Upper lobe of left lung (tissue), 6 donors: ENCODE data around the gene PCBP3. TPM values are rescaled to one million over a fixed set of nuclear protein-coding genes. Genes with fewer than 3 reads are reported as not detected.

Experiments
- ATAC-seq, 2 donors: fragments of 200-7000 bp; cut with Tn5 transposase; one replicate each; pipeline ENCODE4 v1.9.1; 2022; ENCODE audit warnings: mild to moderate bottlenecking in 2 of 2, moderate library complexity in 2 of 2; ENCODE audit not compliant: low FRiP score in 2 of 2
- DNase-seq, 2 donors: peaks; one replicate each; pipeline ENCODE4 v3.0.0-alpha.2; 2019 to 2020
- H3K27ac ChIP-seq, 4 donors: fragments of 200-600 bp; sonication (generic); one replicate each; pipeline ENCODE4 v1.5.1; 2016 to 2019
- H3K27me3 ChIP-seq, 4 donors: fragments of 200-600 bp; sonication (generic); one replicate each; pipeline ENCODE4 v1.5.1; 2017 to 2019
- H3K36me3 ChIP-seq, 4 donors: fragments of 200-600 bp; sonication (generic); one replicate each; pipeline ENCODE4 v1.5.1; 2016 to 2019
- H3K4me1 ChIP-seq, 4 donors: fragments of 200-600 bp; sonication (generic); one replicate each; pipeline ENCODE4 v1.5.1; 2018 to 2019
- H3K4me3 ChIP-seq, 4 donors: fragments of 200-600 bp; sonication (generic); one replicate each; pipeline ENCODE4 v1.5.1; 2017 to 2019; ENCODE audit warnings: mild to moderate bottlenecking in 2 of 4, moderate library complexity in 1 of 4
- H3K9me3 ChIP-seq, 4 donors: fragments of 200-600 bp; sonication (generic); one replicate each; pipeline ENCODE4 v1.5.1; 2018 to 2019
- EP300 ChIP-seq, 4 donors: sonication (generic); formaldehyde crosslinking; IDR thresholded peaks; one replicate each; pipeline ENCODE4 v1.5.1; 2017; ENCODE audit warnings: antibody characterized with exemption in 4 of 4, control low read depth in 2 of 4
- POLR2A ChIP-seq, 4 donors: fragments of 450-650 bp; IDR thresholded peaks; one replicate each; pipeline ENCODE4 v1.5.1; 2016 to 2017; ENCODE audit warnings: antibody characterized with exemption in 4 of 4, mild to moderate bottlenecking in 2 of 4
- POLR2AphosphoS5 ChIP-seq, 2 donors: sonication (generic); formaldehyde crosslinking; IDR thresholded peaks; one replicate each; pipeline ENCODE4 v1.5.1; 2017; ENCODE audit warnings: antibody characterized with exemption in 2 of 2
- WGBS, 2 donors: methylation state at CpG; one replicate each; pipeline ENCODE4 v1.1.5; 2017 to 2018; 5-methylcytosine and 5-hydroxymethylcytosine counted together
- total RNA-seq, 6 donors: library from RNA; depleted of rRNA in 4 of 6; stranded (reverse); fragments of >200 nt in 4 of 6; gene quantifications; one replicate each; pipeline versions ENCODE4 v1.1.0 to v1.2.1, GENCODE V29; 2016 to 2021
- TF ChIP-seq, protein P1 (sequence below), 6 experiments: fragments of 450-650 bp in 4 of 6; fragments of 200-600 bp in 2 of 6; sonication (generic) in 2 of 6; IDR thresholded peaks; one replicate each; pipeline ENCODE4 v1.5.1; 2016 to 2019; ENCODE audit warnings: antibody characterized with exemption in 6 of 6
- donor health status: DM: no; HTN: no; CAD: no; lungs with moderate emphysema.
- donor health status: DM: no; HTN: yes; CAD: no; lungs with severe emphysema.

PCBP3 gene
- total RNA-seq, 6 donors from 2014 or later, result 0.78 to 10.5 (median 3.3) TPM

DNA sequence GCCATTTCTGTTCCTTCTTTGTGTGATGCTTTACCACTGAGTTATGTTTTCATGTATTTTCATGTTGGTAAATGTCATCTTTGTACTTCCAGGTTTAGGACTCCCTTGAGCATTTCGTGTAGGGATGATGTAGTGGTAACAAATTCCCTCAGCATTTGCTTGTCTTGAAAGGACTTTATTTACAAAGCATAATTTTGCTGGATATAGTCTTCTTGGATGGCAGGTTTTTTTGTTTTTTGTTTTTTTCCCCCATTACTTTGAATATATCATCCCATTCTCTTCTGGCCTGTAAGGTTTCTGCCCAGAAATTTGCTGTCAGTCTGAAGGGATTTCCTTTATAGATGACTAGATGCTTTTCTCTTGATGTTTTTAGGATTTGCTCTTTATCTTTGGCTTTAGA, 133.4 kb downstream of the PCBP3 start:
- H3K4me3 ChIP-seq, result no peak overlapping the region
- DNase-seq, result no peak
- no peaks in the 10 kb centered on the region for H3K27me3 ChIP-seq
- no peaks in the 10 kb centered on the region for H3K4me1 ChIP-seq
- H3K9me3 ChIP-seq, result peaks cover 0 to 10% (median 9%) of the 10 kb centered on the region in 4 donors
- no peaks in the 10 kb centered on the region for H3K36me3 ChIP-seq
- TF ChIP-seq POLR2A (IDR thresholded peaks at IDR 0.05), result no peak
- TF ChIP-seq POLR2AphosphoS5 (IDR thresholded peaks at IDR 0.05), result no peak
- no peak for TF ChIP-seq EP300 (IDR thresholded peaks at IDR 0.05)
- TF ChIP-seq, protein P1, sequence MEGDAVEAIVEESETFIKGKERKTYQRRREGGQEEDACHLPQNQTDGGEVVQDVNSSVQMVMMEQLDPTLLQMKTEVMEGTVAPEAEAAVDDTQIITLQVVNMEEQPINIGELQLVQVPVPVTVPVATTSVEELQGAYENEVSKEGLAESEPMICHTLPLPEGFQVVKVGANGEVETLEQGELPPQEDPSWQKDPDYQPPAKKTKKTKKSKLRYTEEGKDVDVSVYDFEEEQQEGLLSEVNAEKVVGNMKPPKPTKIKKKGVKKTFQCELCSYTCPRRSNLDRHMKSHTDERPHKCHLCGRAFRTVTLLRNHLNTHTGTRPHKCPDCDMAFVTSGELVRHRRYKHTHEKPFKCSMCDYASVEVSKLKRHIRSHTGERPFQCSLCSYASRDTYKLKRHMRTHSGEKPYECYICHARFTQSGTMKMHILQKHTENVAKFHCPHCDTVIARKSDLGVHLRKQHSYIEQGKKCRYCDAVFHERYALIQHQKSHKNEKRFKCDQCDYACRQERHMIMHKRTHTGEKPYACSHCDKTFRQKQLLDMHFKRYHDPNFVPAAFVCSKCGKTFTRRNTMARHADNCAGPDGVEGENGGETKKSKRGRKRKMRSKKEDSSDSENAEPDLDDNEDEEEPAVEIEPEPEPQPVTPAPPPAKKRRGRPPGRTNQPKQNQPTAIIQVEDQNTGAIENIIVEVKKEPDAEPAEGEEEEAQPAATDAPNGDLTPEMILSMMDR (IDR thresholded peaks at IDR 0.05), result no peak
- 86 to 88% methylated on average over 1 of the region's 1 CpG for WGBS, 2 donors
- no peak for ATAC-seq
- H3K27ac ChIP-seq, result no peak overlapping the region

DNA sequence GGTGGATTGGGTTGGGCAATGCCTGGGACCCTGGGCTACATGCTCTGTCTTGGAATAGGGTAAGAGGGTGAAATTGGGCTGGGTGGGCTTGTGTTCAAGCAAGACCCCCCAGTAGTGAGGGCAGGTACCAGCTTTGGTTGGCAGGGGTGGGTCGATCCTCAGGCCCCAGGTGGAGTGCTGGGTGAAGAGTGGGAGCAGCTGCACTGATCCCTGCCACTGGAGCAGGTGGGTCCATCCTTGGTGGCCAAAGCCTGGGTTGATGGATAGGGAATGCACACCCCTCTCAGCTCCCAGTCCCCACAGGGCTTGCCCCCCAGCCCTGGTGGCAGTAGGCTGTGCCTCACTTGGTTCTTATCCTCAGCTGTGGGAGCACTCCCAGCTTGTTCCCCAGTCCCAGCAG, 135.2 kb downstream of the PCBP3 start:
- no peak overlapping the region for H3K4me3 ChIP-seq
- no peak for DNase-seq
- 100% methylated on average over 1 of the region's 1 CpG for WGBS, 2 donors

DNA sequence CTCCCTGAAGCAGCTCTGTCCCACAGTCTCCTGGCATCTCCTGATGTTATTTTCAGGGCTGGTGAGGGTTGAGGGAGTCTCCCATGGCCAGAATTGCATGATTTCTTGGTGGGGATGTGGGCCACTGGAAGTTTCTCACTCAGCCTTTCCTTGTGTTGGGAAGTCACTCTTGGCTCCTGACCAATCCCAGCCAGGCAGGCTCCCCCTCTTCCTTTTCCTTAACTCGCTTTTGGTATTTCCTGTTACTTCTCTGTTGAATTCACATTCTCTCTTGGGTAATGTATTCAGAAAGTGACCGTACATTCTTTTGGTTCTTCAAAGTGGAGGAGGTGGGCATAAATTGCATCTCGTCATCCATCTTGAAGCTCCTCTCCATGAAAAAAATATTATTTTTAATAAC, 135.7 kb downstream of the PCBP3 start:
- Histone ChIP-seq H3K36me3 (no peaks in the 10 kb centered on the region), H3K9me3 (peaks cover 0 to 10% (median 9%) of the 10 kb centered on the region in 4 donors), H3K4me3 (no peak overlapping the region), H3K27ac (no peak overlapping the region), H3K27me3 (no peaks in the 10 kb centered on the region), H3K4me1 (no peaks in the 10 kb centered on the region)
- ATAC-seq, result no peak
- WGBS, 2 donors, result 69% methylated on average over 3 of the region's 3 CpGs
- TF ChIP-seq EP300 (IDR thresholded peaks at IDR 0.05) (no peak), POLR2AphosphoS5 (IDR thresholded peaks at IDR 0.05) (no peak), POLR2A (IDR thresholded peaks at IDR 0.05) (no peak)
- TF ChIP-seq, protein P1 (IDR thresholded peaks at IDR 0.05), result no peak
- no peak for DNase-seq

More for the DNA sequence above, 135.2 kb downstream of the PCBP3 start:
- no peaks in the 10 kb centered on the region for H3K4me1 ChIP-seq
- no peak for ATAC-seq
- H3K27me3 ChIP-seq, result no peaks in the 10 kb centered on the region
- peaks cover 0 to 10% (median 9%) of the 10 kb centered on the region in 4 donors for H3K9me3 ChIP-seq
- H3K36me3 ChIP-seq, result no peaks in the 10 kb centered on the region
- TF ChIP-seq EP300 (IDR thresholded peaks at IDR 0.05), result no peak
- TF ChIP-seq POLR2A (IDR thresholded peaks at IDR 0.05), result no peak
- TF ChIP-seq, protein P1 (IDR thresholded peaks at IDR 0.05), result no peak
- TF ChIP-seq POLR2AphosphoS5 (IDR thresholded peaks at IDR 0.05), result no peak
- H3K27ac ChIP-seq, result no peak overlapping the region

DNA sequence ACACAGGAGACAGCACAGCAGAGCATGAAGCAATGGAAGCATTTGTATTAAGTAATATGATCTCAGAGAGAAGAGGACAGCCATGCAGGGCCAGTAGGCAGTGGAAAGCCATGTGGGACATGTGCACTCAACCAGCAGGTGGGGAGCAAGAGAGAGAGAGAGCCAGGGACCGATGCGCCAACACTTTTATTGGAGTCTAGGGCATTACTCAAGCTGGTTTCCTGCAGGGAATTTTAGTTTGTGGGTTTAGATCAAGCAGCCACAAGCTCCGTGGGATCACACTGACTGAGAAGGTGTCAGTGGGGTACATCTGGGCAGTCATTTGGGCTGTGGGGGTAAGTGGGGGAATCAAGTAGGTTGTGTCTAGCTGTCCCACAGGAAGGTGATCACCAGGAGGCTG, 137.1 kb downstream of the PCBP3 start:
- WGBS, 2 donors, result 90 to 96% methylated on average over 3 of the region's 3 CpGs
- TF ChIP-seq POLR2AphosphoS5 (IDR thresholded peaks at IDR 0.05) (no peak), POLR2A (IDR thresholded peaks at IDR 0.05) (no peak), EP300 (IDR thresholded peaks at IDR 0.05) (no peak)
- TF ChIP-seq, protein P1 (IDR thresholded peaks at IDR 0.05), result no peak
- H3K27ac ChIP-seq, result no peak overlapping the region
- no peaks in the 10 kb centered on the region for H3K36me3 ChIP-seq
- peaks cover 0 to 10% (median 9%) of the 10 kb centered on the region in 4 donors for H3K9me3 ChIP-seq
- no peaks in the 10 kb centered on the region for H3K27me3 ChIP-seq
- H3K4me3 ChIP-seq, result no peak overlapping the region
- H3K4me1 ChIP-seq, result no peaks in the 10 kb centered on the region
- DNase-seq (no peak), ATAC-seq (no peak)

DNA sequence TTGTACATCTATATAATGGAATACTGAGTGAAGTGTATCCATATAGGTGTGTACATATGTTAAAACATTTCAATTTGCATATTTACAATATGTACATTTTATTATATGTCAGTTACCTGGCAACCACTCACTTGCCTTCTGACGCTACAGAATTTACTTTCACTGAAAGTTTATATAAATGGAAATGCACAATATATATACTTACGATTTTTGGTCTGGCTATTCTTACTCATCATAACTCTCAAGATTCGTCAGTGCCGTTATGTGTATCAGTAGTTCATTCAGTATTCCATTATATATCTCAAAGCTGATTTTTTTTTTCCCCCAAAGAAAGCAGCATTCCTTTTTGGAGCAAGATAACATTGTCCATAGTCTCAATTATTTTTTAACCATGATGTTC, 138.2 kb downstream of the PCBP3 start:
- Histone ChIP-seq H3K4me1 (no peaks in the 10 kb centered on the region), H3K4me3 (no peak overlapping the region), H3K9me3 (peaks cover 0 to 8% (median 7%) of the 10 kb centered on the region in 4 donors), H3K36me3 (no peaks in the 10 kb centered on the region), H3K27me3 (no peaks in the 10 kb centered on the region), H3K27ac (no peak overlapping the region)
- ATAC-seq, result no peak
- no peak for TF ChIP-seq POLR2AphosphoS5 (IDR thresholded peaks at IDR 0.05)
- no peak for TF ChIP-seq POLR2A (IDR thresholded peaks at IDR 0.05)
- no peak for TF ChIP-seq EP300 (IDR thresholded peaks at IDR 0.05)
- TF ChIP-seq, protein P1 (IDR thresholded peaks at IDR 0.05), result no peak
- no peak for DNase-seq
- WGBS, 2 donors, result 86 to 94% methylated on average over 4 of the region's 4 CpGs
